ENCODE results near the gene SERPINH1.

Gene SERPINH1

DNA sequence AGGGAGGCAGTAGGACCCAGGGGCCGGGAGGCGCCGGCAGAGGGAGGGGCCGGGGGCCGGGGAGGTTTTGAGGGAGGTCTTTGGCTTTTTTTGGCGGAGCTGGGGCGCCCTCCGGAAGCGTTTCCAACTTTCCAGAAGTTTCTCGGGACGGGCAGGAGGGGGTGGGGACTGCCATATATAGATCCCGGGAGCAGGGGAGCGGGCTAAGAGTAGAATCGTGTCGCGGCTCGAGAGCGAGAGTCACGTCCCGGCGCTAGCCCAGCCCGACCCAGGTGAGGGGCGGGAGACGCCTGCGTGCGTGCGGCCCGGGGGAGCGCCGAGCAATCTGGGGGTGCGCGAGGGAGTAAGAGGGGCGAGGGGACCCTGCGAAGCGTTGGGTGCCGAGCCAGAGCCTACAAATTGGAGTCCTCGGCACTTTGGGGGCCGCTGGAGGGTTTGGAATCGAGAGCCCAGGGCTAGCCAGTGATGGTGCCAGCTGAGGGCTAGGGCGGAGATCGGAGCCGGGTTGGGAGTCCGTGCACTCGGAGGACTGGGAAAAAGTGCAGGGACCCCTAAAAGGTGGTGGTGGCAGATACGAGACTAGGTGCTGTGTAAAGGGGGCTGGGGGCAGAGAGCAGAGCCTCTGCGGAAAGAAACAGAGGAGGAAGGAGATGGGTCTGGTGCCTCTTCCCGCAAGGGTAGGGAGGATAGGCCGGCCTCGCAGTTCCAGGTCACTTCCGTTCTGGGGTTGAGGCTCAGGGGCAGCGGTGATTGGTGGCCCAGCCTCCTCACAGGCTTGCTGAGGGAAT lies at the start of gene SERPINH1:
TSS of gene SERPINH1 (plus strand) at position 206 of the 788 bp plus-strand sequence. CDS start 4,097 bp downstream, outside the sequence.
- DNase-seq, result peak; percentile 89

DNA sequence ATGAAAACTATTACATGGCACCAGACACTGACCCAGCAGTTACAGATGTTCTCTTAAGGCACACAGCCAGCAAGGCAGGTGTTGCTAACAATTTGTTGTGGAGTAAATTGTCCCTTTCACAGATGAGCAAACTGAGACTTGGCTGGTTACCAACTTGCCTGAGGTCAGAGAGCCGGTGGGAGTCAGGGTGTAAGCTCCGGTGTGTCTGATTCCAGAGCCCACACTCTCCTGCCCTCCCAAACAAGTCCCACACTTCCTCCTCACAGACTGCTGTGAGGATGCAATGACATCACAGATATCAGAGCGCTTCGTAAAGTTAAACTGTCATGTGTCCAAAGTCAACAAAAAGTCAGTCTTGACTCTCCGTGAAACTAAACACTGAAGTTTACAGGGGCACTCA lies 48.8 kb upstream of the SERPINH1 start:
- DNase-seq, result peak; percentile 47

DNA sequence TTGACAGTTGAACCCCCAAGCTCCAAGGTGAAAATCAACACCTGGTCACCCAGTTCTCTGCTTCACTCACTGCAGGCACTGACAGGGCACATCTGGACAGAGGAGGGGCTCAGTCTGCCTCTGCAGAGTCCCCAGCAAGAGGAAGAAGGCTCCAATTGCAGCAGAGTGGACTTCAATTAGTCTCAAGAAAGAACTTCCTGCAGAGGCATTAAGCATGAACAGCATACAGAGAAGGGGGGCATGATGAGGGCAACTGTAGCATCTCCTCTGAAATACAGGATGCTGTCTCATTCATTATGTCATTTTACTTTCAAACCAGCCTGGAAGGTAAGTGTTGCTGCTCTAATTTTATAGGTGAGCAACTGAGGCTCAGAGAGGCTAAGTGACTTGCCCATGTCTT lies 47.5 kb upstream of the SERPINH1 start:
- DNase-seq, result no peak

DNA sequence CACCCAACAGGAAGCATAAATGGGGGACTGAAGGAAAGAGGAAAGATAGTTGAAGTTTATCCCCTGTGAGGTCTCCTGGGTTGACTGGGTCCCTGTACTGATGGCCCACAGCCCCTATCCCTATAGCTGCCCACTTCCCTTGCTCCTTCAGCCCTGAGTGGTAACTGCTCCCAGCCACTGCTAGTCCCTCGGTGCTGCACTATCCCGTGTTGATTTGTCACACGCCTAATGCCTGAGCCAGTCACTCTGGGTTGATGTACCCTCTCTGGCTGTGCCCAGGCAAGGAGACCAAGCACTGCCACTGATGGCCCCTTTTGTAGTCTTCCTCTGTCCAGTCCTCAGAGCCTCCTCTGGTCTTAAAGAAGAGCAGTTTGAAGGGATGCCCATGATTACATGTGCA lies 45.9 kb upstream of the SERPINH1 start:
- no peak for DNase-seq

DNA sequence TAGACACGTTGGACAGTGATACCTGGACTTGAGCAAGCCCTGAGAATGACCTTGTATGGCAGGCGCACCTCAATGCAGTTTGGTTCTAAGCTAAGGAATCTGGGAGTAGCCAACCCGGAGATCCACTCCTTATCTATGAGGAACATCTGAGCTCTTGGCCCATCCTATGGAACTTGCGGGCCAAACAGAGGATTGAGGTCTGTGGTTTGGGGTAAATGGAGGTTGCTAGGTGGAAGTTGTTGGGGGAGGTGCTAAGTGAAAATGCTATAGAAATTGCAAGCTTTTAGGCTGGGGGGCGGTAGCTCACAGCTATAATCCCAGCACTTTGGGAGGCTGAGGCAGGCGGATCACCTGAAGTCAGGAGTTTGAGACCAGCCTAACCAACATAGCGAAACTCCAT lies 45.2 kb upstream of the SERPINH1 start:
- DNase-seq, result no peak

DNA sequence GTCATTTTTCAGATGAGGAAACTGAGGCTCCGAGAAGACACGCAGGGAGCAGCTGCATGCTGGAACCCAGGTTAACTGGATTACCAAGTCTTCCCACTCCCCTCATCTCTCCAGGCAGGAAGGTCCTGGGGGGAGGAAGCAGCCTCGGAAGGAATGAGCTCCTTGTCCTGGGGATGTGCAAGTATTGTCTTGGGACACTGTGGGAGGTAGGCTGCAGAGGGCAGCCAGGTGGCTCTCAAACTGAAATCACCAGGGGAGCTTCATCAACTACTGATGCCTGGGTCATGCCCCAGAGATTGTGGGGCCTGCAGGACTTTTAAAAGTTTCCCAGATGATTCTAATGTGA lies 43.9 kb upstream of the SERPINH1 start:
- DNase-seq, result no peak

DNA sequence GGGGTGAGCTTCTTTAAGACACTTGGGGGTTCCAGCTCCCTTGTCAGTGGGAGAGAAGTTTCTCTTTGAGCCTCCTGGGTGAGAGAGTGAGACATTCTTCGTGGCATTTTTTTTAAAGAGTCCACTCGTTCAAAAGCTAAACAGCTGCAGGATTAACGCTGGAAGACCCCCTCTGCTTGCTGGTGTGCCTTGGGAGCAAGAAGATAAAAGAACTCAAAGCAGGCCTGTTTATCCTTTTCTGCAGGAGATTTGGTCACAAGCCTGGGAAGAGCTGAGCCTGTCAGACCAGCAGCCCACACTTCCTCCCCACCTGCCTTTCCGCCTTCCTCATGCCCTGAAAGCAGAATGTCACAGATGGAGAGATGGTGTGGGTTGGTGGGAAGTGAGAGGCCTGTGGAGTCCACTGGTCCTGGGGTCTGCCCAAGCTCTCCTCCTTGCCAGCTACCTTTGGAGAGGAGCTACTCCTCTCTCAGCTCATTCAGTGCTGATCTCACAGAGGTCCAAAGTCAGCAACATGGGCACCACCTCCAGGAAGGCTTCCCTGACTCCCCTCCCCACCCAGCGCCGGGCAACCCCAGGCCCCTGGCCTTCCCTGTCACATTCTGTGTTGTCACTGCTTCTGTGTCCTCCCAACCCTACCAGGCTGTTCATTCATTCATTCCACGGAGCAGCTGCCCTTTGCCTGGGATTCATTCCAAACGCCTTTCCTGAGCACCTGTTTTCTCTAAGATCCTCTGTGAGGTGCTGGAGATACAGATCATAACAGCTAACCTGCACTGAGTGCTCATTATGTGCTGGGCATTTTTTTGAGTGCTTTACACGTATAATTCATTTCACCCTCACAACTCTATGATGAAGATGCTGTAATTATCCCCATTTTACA lies 43.0 kb upstream of the SERPINH1 start:
- no peak for DNase-seq

DNA sequence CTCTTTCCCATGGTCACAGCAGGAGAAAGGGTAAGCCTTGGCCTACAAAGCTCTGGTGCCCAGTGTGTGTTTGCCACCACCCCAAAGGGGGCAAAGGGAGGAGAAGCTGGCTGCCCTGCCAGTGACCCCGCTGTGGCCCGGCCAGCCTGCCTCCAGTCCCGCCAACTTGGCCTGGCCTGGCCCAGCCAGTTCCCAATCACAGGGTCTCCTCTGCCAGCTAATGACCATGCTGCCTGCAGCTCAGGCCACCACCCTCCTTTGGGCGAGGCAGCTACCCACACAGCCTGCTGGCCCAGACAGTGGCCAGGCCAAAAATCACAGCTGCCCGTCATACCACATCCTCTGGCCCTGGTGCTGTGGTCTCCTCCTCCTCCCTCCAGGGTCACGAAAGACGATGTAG lies 41.4 kb upstream of the SERPINH1 start:
- no peak for DNase-seq

DNA sequence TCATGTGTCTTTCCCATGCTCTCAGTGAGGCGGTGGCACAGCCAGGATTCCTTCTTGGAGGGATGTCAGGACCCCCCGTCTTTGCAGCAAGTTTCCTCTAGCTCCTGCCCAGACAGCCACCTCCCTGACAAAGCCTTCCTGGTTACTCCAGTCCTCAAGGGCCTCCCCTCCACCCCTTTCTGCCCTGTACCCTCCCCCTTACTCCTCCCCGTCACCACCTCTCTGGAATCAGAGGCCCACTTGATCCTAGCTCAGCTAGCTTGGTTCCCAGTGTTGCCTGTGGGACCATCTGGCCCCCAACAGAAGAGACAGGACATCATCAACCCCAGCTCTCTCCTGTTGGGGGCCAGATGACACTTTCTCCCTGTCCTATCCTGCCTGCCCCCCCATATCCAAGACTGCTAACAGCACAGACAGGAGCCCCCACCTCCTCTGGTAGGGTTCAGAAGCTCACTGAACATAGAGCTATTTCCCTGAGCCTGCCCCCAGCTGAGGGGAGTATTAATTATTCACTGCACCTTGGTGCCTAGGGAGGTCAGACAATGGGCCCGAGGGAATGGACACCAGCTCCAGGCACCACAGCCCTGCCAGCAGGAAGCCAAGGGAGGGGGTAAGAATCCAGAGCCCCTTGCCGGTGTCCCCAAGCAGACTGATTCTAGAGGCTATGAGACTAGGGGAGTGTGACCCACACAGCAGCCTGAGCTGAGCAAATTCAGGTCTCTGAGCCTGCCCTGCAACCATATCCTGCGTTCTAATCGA lies 39.6 kb upstream of the SERPINH1 start:
- no peak for DNase-seq

DNA sequence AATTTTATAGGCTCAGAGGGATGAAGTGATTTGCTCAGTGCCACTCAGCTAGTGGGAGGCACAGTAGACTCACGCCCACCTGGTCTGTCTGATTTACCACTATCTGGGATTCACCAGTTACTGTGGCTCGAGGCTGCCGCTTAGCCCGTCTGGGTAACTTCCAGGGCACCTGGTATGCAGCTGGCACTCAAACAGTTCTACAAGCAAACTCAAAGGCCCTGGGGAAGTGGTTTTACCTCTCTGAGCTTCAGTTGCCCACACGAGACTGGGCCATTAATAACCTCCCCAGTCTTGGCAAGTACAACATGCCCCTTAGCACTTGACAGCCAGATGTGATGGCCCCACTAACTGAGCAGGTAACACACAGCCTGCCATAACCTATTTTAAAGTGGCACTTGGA lies 38.9 kb upstream of the SERPINH1 start:
- DNase-seq, result no peak

DNA sequence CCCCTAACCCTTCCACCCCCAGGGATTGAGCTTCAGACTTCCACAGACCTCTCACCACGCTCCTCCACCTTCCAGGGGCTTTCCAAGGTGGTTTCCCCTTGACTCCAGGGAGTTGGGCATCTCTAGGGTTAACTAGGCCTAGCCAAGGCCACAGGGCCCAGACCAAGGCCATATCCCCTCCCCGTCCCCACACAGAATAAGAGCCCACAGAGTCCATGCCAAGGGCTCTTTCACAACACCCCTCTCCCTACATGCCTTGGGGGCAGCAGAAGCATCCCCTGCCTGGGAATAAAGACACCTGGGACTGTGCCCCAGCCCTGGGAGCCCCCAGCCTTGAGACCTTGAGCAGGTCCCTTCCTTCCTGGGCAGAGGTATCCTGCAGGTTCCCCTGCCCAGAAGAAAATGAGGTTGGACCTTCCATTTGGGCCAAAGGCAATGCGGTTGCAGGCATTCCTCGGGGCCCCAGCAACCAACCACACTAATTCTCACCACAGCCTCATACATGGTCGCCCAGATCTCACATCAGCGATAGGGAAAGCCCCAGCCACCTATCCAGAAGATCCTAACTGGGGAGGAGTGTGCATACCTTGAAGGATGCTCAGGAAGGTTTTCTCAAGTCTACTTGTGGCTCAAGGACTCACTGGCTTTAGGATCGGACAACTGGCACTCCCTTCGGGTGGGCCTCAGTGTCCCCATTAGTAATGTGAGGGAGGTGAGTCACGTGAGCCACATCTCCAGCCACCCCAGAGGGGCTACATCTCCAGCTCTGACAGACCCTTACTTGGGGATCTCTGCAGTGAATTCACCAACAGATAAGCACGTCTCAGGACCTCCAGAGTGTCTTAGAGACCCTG lies 38.0 kb upstream of the SERPINH1 start:
- no peak for DNase-seq

DNA sequence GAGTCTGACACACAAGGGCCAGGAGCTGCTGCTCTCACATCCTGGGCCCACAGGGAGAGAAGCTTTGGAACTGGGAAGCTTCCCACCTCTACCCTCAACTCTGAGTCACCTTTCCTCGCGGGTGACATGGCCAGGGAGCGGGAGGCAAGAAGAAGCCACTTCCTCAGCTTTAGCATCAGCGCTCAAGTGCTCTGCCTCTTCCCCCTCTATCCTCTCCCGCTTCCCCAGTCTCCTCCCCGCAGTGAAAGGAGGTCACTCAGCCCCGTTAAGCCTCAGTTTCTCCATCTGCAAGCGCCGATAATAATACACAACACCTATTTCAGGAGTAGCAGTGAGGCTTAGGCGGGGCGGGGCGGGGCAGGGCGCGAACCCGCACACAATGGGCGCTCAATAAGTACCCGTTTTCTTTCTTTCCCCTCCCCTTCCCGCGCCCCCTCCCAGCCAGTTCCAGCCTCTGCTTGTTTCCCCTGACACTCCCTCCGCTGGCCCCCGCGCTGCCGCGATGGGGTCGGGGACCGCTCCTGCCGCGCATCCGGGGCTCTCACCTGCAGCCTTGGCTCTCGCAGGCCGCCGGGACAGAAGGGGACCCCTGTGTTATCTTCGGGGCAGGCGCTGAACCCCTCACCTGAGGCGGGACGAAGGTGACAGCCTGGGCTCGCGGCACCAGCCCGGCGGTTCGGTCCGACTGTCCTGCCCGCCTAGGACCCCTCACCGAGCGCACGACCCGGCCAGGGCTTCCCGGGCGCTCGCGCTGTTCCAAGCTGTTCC lies 37.2 kb upstream of the SERPINH1 start:
- DNase-seq, result peak; percentile 34

DNA sequence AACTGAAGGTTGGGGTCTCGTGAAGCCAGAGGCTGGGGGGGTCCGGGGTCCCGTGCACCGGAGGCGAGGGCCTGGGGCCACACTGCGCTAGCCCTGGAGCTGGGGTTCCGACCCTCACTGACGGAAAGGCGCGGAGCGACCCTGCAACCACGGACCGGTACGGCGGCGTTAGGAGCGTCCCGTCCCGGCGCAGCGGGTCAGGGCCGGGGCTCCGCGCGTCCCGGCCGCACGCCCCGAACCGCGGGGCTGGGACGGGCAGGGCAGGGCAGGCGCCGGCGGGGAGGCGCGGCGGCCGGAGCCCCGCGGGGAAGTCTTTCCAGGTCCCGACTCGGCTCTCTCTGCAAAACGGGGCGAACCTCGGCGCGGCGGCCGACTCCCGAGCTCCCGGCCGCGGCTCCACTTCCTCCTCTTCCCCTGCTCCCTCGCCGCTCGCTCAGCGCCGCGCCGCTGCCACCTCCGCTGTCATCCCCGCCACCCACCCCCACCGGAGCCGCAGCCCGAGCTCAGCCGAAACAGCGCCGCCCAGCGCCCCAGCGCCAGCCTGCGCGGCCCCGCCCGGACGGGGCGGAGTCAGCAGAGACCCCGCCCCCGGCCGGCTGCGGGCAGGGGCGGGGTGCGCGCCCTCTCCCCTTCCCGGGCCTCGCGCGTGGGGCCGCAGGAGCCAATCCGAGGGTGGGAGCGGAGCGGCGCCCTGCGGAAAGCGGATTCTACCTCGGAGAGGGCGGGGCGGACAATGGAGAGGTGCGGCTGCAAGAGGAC lies 36.4 kb upstream of the SERPINH1 start, which contains the start of gene GDPD5:
TSS of gene GDPD5 (minus strand) at position 509 of the 759 bp plus-strand sequence. CDS start 48,206 bp downstream, outside the sequence.
- peak; percentile 82 for DNase-seq

DNA sequence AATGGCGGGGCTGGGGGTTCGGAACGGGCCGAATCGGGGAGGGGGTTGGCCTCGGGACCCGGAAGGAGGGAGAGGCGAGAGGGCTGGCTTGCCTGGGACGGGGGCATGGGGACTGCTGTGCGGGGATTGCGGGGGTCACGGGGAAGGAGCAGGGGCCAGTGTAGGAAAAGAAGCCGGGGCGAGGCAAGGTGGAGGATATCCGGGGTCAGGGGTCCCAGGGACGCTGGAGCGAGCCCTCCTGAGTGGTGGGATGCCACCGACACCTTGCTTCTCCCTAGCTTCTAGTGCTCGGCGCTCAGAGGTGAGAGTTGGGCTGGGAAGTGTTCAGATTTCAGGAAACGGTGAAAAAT lies 35.9 kb upstream of the SERPINH1 start:
- no peak for DNase-seq

DNA sequence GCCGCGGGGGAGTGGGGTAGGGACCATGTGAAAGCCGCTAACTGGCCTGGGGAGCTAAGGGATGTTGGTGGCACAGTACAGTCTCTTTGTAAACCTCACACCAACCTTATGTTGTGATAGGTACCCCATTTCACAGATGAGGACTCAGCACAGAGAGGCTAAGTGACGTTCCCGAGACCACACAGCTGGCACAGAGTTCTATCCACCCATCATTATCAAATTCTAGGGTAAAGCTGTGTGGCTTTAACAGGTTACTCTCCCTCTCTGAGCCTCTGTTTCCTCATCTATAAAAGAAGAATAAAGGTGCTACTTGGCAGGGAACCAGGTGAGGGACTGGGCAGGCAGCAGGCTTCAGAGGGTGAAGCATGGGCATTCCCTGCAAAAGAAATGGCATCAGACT lies 34.9 kb upstream of the SERPINH1 start:
- DNase-seq, result no peak

DNA sequence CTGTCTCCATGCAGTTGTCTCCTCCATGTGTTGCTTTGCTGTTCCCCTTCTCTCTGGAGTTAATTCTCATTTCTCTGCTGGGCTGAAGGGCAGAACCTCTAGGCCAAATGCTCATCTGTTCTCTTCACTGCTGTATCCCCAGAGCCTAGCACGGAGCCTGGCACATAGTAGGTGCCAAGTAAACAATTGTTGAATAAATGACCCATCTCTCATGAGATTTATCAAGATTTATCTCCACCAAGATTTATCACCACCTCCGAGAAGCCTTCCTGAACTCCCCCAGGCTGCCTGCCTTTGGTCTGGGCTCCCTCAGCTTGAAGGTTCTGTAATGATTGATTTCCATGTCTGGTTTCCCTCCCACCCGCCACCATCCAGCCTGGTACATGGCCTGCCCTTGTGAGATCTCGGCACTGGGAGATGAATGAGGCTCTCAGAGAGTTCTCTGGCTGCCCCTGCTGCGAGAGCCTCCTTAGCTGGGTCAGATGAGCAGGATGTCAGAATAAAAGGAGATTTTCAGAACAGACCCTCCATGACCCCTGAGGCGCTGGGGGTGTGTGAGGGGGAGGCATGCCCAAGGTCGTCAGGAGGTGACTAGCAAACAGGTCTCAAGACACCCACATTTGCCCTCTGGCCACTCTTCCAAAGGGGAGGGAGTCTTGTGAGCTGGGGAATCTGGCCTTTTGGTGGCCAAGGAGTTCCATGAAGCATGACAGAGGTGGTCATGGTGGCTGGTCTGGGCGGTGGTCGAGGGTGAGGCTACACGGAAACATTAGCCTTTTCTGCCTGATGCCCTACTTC lies 33.9 kb upstream of the SERPINH1 start:
- DNase-seq, result no peak

DNA sequence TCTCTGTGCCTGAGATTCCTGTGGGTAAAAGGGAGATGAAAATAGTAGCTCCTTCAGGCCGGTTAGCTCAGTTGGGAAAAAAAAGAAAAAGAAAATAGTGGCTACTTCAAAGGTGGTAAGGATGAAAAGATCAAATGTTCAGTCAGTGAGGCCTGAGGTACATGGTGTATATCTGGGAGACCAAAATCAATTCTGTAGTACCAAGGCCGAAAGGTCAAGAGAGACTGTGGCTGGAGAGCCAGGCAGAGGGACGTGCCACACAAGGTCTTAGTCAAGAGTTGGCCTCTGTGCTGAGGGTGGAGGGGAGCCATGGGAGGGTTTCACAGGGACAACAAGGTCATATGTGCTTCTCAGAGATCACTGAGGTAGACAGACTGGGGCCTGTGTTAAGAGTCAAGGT lies 31.5 kb upstream of the SERPINH1 start:
- DNase-seq, result no peak

DNA sequence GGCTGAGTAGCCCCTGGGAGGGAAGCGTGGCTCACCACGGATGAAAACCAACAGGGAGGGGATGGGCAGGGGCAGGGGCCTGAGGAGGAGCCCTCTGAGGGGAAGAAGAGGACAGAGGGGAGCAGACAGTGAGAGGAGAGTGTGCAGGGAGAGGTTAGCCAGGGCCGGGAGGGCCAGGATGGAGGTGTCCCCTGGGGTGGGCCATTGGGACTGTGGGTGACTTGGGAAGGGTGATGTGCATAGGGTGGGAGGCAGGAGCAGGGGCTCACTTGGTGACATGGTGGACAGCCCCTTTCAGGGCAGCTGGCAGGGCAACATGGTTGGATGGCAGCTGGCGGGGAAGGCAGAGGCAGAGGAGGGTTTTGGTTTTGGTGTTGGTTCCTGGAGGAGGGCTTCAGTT lies 30.7 kb upstream of the SERPINH1 start:
- DNase-seq, result no peak

DNA sequence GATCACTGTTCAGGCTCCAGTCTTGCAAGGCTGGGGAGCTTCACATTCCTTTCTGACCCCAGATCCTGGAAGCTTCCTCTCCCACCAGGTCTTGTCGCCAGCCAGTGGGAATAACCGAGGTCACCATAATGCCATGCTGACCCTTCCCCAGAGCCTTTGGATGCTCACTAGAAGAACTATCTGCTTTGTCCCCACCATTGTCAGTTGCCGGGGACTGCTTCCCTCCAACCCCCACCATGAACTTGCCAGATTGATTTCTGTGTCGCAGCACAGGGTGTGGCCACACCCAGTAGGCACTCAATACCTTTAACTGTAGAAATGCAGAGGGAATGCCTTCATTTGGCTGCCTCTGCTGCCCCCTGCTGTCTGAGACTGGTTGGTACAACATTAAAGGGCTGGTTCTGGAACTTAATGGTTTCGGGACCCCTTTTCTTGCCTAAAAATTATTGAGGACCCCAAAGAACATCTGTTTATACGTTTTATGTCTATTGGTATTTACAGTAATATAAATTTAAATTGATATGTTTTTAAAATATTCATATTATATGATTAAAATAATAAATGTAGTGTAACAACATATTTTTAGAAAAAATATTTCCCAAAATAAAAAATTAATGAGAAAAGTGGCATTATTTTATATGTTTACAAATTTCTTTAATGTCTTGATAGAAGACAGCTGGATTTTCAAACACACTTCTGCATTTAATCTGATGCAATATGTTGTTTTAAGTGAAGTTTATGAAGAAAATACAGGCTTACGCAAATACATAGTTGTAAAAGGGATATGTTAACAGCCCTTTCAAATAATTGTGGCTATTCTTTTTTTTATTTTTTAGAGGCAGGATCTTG lies 29.6 kb upstream of the SERPINH1 start:
- peak; percentile 67 for DNase-seq
